NCI-H2107 (cell line): Measurements from ENCODE around the gene FAM161A.
A peak's percentile ranks its signal among the peaks of the same experiment; 100 is the strongest.
"Not testable (repeated sequence)": the region's sequence is repeated elsewhere in the genome, so short reads cannot be mapped to it uniquely, and the experiment has no call there.

Source experiments
- DNase-seq: peaks from one replicate; lab custom pipeline; 2025; lab: John Stamatoyannopoulos, UW

The FAM161A gene, protein sequence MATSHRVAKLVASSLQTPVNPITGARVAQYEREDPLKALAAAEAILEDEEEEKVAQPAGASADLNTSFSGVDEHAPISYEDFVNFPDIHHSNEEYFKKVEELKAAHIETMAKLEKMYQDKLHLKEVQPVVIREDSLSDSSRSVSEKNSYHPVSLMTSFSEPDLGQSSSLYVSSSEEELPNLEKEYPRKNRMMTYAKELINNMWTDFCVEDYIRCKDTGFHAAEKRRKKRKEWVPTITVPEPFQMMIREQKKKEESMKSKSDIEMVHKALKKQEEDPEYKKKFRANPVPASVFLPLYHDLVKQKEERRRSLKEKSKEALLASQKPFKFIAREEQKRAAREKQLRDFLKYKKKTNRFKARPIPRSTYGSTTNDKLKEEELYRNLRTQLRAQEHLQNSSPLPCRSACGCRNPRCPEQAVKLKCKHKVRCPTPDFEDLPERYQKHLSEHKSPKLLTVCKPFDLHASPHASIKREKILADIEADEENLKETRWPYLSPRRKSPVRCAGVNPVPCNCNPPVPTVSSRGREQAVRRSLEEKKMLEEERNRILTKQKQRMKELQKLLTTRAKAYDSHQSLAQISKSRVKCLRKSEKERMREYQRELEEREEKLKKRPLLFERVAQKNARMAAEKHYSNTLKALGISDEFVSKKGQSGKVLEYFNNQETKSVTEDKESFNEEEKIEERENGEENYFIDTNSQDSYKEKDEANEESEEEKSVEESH

GRCh38 chr2:61853847-61854563 lies at the start of gene FAM161A:
FAM161A (minus strand) TSS chr2:61854060; CDS start chr2:61854041, 19 bp downstream.
- peak; percentile 60 for DNase-seq

DNA sequence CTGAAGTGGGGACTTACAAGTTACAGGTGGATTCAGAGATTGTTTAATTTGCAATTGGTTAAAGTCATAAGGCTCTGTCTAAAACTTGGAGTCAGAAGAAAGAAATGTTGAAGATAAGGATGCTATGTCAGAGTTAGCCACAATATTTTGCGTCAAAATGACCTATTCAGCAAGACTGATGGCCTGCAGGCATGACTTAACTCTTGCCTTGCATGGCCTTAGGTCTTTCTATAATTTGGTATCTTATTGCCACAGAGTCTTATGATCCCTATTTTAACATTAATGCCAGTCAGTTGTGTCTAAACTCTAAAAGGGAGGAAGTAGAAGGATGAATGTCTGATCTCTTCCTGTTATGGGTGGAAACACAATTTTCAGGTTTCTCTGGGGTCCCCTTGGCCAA lies 46.4 kb upstream of the FAM161A start:
- no peak for DNase-seq

DNA sequence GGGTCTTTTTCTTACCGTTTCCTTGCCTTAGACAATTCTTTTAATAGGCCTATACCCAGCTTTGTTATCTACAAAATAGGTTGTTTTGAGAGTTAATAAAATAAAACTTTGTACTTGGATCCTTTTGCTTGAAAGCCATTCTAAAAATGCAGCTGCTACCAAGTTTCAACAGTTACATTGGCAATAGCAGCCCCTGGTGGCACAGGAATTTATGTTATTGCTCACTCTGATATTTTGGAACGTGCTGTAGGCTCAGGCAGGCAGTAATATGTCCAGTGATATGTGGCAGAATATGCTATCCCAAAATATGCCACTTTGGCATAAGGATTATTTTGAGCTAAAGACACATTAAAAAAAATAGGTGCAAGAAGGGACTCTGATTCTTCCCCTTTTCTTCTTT lies 45.0 kb upstream of the FAM161A start:
- DNase-seq = no peak

GRCh38 chr2:61888267-61889055 lies 34.6 kb upstream of the FAM161A start, which contains the start of gene CCT4:
CCT4 (minus strand) TSS chr2:61888656; CDS start chr2:61888507, 149 bp downstream.
- DNase-seq = peak; percentile 78

DNA sequence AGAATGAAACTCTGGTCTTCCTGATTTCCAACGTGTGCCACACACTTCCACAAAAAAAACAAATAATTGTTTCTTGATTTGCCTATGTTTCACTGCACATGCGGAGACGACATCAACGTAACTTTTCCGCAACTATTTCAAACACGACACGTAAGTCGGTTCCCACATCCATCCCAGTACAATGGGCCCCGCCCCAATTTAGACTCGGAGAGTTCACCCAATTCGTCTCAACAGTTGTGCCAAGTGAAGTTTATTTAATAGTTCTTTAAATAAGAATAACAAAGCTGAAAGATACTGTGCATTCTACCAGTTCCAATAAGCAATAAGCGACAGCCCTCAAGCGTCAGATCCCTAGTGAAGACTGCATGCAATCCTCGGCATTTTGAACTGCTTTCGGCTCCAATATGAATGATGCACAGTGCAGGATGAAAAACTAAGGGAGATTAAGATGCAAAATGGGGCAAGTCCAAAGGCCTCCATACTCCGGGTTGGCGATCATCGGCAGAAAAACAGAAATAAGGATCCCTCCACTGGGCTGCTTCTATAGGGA lies 33.9 kb upstream of the FAM161A start:
- no peak for DNase-seq

- DNase-seq = no peak
Measured at GRCh38 chr2:61885896-61886603, 32.2 kb upstream of the FAM161A start.

GRCh38 chr2:61882850-61883249 lies 29.0 kb upstream of the FAM161A start:
- no peak for DNase-seq

GRCh38 chr2:61879351-61879750 lies 25.5 kb upstream of the FAM161A start:
- DNase-seq = not testable (repeated sequence)

- no peak for DNase-seq
Measured at GRCh38 chr2:61878761-61879160, 24.9 kb upstream of the FAM161A start.

- DNase-seq = no peak
Measured at GRCh38 chr2:61877571-61878245, 23.8 kb upstream of the FAM161A start.

DNA sequence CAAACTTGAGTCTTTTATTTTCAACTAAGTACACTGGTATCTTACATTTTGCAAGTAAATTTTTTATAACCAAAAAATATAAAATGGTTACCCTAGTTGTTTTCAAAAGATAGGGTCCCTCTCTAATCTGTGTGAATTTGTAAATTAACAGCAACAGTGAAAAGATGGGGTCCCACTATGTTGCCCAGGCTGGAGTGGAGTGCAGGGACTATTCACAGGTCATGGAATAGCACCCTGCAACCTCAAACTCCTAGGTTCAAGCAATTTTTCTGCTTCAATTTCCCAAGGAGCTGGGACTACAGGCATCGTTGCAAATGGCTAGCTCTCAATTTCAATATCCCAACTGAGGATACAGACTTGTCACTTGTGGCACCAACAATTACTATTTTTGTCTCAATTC lies 22.5 kb upstream of the FAM161A start:
- no peak for DNase-seq

- not testable (repeated sequence) for DNase-seq
Measured at GRCh38 chr2:61866482-61867089, 12.7 kb upstream of the FAM161A start.

- no peak for DNase-seq
Measured at GRCh38 chr2:61862085-61862484, 8.2 kb upstream of the FAM161A start.

DNA sequence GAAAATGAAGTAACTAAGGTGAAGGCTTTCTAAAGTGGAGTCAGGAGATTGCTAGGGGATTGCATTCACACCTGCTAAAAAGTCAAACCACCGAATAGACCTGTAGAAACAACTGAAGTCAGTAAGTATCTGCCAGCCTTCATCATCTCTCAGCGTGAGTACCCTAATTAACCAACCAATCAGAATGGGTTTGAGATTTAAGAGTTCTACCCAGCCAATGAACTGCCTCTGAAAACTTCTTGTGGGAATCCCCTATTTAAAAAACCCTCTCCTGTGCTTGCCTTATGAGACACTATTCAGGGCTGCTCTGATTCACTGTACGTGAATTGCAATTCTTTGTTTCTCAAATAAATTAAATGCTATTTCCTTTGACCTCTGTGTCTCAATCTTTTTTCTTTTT lies 3.4 kb upstream of the FAM161A start:
- no peak for DNase-seq

DNA sequence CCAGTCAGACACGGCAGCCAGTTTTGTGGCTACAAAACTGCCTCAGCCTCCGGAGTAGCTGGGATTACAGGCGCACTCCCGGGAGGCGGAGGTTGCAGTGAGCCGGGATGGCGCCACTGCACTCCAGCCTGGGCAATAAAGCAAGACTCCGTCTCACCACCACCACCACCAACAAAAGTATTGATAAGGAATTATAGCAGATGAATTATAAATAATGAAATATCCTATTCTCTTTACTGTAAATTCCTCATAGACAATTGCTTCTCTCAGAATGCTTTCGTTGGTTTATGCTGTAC lies 1.4 kb upstream of the FAM161A start:
- DNase-seq = no peak

DNA sequence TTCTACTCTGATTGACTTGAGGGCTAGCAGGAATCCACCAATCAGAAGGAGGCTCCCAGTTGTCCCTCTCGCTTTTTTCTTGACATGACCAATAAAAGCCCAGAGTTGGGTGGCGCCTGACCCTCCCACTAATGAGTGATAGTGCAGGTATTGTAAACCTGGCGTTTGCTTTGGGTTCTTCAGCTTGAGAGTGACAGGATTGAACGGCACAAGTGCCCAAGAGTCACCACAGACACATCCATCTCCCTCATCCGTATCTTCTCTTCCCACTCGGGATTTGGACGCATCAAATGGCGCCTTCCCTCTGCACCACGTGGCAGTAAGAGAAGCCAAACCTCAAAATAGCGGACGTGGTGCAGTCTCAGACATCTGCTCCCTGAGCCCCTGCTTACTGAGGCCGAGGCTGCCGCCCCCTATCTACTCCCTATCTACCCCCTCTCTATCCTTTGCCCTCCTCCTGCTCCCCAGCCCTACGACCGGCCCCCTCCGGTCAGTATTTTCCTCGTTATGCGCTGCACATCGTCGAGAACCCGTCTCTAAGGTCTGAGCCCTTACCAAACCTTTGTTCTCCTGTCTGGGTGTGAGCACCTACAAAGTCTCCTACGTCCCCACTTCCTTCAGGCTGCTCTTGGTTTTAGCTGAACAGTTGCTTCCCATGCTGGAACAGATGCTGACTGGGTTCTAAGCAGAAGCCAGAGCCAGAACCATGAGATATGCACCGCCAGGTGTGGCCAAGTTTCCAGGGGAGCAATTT lies 881 bp upstream of the FAM161A start:
- peak; percentile 91 for DNase-seq

DNA sequence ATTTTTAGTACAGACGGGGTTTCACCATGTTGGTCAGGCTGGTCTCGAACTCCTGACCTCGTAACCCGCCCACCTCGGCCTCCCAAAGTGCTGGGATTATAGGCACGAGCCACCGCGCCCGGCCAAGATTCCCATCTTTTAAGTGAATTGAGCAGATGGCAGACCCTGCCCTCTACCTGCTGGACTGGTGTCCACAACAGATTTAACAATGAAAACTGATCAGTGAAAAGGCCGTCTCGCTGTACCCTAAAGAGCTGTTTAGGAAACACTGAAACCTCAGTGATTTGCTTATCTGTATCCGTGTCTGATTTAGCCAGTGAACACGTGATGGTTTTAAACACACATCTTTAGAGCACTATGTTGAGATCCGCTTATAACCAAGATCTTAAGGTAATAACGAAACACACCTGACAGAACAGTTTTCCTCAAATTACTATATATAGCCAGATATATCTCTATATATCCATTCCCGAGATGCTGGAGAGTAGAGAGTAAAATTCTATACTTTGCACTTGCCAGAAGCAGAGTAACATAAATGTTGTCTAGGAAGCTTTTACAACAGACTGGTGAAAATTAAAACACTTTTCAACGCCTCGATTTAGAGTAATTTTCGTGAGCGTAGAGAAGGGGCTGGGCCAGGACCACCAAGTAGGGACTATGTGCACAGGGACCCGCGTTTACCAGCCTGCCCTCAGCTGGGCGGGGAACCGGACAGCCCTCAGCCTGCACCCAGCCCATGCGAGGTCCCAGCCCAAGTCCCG lies 594 bp downstream of the FAM161A start:
- DNase-seq = no peak

GRCh38 chr2:61851270-61851669 lies 2.6 kb downstream of the FAM161A start:
- not testable (repeated sequence) for DNase-seq

DNA sequence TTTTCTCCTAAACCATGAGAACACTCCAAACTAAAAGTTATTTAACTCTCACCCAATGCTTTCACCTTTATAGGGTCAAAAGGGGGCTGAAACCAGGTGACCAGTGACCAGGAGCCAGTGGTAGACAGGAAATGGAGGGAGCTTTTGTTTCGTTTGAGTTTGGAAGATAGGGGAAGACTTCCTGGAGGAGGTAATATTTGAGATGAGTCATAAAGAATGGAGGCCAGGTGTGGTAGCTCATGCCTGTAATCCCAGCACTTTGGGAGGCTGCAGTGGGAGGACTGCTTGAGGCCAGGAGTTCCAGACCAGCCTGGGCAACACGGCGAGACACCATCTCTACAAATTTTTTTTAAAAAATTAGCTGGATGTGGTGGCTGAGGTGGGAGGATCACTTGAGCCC lies 8.5 kb downstream of the FAM161A start:
- DNase-seq = no peak
